ENCODE data around the gene SEC61A2. TPM values are rescaled to one million over a fixed set of nuclear protein-coding genes. Genes with fewer than 3 reads are reported as not detected.
A peak's percentile ranks its signal among the peaks of the same experiment; 100 is the strongest.
"Not testable (repeated sequence)": the region's sequence is repeated elsewhere in the genome, so short reads cannot be mapped to it uniquely, and the experiment has no call there.

The SEC61A2 gene
- total RNA-seq, 1 donor from 2014 or later: 9.4 TPM

GRCh38 chr10:12160664-12161063, 31.2 kb downstream of the SEC61A2 start:
- no peak for DNase-seq (ENCODE audit: low read depth)

DNA sequence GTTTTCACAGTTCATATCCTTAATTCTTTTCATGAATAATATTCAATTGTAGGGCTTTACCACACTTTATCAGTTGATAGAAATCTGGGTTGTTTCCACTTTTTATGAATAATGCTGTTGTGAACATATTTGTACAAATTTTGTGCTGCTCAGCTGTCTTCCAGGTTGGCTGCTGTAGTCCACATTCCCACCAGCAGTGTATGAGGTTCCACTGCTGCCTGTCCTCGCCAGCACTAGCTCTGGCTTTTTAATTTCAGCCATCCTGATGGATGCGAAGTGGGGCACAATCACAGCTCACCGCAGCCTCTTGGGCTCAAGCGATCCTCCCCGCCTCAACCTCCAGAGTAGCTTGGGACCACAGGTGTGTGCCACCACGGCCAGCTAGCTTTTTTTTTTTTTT, 33.5 kb downstream of the SEC61A2 start:
- no peak for DNase-seq (ENCODE audit: low read depth)

- no peak for DNase-seq (ENCODE audit: low read depth)
These were observed 34.6 kb downstream of the SEC61A2 start for GRCh38 chr10:12164085-12164484.

DNA sequence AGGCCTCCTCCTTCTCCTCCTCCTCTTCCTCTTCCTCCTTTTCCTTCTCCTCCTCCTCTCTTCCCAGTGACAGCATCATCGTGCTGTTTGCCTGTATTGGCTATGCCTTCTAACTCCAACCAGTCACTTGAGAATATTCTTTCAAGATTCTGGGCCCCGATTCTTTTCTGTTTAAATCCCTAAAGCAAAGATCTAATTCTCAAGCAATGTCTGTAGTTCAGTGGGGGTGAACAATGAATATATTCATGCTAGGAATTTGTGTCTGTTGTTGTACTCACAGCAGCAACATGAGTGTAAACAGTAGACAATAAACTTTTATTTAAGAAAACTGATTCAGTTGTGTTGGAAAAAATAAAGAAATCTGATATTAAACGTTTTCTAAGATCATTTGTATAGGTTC, 35.6 kb downstream of the SEC61A2 start:
- no peak for DNase-seq (ENCODE audit: low read depth)

DNA sequence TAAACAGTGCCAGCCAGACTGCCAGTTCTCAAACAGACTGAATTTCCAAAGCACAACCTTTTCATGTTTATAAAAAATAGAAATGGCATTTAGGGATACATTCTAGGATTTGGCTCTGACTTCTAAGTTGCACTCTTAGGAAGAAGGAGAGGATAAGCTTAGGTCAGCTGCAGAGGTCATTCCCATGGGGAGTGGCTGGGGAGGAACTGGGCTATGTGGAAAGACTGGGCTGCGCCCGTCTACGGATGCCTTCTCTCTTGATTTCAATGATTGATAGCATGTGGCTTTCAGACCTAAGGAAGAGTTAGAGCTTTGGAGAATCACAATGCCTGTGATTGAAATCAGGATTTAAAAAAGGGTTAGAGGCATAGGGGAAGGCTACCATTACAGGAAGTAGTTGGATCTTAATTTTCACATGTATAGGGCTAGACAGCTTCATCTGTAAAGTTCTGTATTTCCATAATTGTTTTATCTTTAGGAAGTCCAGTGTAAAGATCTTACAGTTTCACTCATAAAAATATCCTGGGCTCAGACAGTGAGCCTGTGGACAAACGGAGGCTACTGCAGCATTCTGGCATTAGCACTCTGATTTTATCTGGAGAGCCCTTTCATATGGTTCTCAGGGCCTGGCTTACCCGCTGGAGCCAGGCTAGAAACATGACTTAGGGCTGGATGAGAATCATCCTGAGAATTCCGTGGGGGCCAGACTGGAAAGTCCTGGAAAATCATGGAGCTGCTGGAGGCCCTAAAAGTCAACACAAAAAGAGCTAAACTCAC, 36.7 kb downstream of the SEC61A2 start:
- DNase-seq (ENCODE audit: low read depth): no peak

DNA sequence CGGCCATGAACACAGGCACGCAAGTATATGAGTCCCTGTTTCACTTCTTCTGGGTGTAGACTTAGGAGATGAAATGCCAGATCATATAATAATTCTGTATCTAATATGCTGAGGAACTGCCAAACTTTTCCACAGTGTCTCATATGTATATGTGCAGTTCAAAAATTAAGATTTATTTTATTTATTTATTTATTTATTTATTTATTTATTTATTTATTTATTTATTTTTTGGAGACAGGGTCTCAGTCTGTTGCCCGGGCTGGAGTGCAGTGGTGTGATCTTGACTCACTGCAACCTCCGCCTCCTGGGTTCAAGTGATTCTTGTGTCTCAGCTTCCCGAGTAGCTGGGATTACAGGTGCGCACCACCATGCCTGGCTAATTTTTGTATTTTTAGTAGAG, 42.0 kb downstream of the SEC61A2 start:
- DNase-seq (ENCODE audit: low read depth): not testable (repeated sequence)

DNA sequence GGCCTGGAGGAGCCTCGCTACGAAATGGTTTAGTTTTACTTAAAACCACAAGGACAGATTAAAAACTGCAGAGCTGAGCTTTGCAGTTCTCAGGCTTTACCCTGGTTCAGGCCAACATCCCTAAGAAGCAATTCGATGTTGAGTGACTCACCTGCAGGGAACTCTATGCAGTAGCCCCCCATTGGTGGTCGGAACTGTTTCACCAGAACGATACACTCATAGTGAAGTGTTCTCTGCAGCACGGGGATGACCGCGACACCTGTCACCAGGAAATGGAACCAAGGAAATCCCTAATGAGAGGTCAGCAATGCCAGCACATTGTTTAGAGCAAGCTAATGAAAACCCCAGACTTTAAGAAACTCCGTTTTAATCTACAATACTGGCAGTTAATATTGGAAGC, 48.2 kb downstream of the SEC61A2 start:
- peak; percentile 49 for DNase-seq (ENCODE audit: low read depth)

GRCh38 chr10:12179606-12180170, 50.2 kb downstream of the SEC61A2 start:
- DNase-seq (ENCODE audit: low read depth): no peak

- DNase-seq (ENCODE audit: low read depth): no peak
These were observed 50.9 kb downstream of the SEC61A2 start for GRCh38 chr10:12180221-12180974.

DNA sequence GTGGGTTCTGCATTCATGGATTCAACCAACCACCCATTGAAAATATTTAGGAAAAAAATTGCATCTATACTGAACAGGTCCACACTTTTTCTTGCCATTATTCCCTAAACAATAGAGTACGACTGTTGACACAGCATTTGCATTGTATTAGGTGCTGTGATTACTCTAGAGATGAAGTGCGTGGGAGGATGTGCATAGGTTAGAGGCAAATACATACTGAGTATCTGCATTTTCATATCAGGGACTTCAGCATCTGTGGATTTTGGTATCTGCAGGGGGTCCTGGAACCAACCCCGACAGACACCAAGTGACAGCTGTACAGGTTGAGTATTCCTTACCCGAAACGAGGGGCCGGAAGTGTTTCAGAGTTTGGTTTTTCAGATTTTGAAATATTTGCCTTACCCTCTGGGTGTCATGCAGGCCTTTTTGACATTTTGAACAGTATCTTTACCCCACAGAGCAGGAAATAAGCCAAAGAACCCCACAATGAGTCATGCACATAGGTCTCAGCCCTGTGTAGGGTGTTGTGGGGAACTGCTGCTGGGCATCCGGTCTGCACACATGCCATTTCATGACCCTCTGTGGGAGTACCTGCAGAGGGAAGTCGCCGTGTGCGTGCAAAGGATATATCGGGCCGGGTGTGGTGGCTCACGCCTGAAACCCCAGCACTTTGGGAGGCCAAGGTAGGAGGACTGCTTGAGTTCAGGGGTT, 51.7 kb downstream of the SEC61A2 start:
- DNase-seq (ENCODE audit: low read depth): no peak

DNA sequence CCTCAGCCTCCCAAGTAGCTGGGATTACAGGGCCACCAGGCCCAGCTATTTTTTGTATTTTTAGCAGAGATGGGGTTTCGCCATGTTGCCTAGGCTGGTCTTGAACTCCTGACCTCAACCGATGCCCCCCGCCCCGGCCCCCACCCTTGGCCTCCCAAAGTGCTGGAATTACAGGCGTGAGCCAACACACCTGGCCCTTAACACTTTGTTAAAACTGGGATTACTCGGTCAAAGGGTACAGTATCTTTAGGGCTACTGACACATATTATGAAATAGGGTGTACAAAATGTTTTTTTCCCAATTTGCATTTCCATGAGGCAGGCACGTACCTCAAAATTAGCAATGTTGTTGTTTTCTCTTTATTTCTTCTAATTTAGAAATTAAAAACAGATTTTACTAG, 54.7 kb downstream of the SEC61A2 start:
- DNase-seq (ENCODE audit: low read depth): no peak

DNA sequence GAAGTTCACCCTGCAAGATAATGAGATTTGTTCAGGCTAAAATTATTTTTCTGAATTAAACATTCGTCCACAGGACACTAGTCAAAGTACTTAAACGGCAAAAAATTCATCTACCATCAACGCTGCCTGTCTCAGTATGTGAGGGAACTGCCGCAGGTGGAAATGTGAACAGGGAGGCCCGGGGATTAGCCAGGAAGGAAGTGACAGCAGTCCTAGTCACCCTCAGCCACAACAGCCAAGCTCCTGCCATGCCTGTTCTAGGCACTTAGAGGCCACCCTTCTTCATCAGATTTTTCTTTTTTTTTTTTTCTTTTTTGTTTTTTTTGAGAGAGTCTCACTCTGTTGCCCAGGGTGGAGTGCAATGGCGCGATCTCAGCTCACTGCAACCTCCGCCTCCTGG, 56.8 kb downstream of the SEC61A2 start:
- DNase-seq (ENCODE audit: low read depth): no peak

DNA sequence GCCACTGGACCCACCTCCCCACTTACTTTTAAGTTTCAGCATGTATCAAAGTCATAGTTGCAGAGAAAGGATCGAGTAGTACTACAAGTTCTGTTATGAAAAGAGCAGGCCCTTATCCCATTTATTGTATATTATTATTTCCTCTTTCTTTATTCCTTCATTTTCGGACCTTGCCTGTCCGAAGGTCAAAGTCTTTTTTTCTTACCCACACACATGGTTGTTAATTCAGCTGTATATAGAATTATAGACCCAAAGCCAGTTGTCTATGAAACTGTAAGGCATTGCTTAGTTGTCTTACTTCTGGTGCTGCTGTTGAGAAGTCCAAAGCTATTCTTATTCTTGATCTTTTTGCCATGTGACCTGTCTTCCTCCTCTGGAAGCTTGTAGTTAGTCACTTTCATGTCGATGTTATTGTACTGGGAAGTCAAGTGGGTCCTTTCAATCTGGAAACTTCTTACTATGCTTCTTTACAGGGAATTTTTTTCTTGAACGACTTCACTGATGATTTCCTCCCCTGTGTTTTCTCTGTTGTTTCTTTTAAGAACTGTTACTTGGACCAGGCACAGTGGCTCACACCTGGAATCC, 57.9 kb downstream of the SEC61A2 start:
- DNase-seq (ENCODE audit: low read depth): no peak

DNA sequence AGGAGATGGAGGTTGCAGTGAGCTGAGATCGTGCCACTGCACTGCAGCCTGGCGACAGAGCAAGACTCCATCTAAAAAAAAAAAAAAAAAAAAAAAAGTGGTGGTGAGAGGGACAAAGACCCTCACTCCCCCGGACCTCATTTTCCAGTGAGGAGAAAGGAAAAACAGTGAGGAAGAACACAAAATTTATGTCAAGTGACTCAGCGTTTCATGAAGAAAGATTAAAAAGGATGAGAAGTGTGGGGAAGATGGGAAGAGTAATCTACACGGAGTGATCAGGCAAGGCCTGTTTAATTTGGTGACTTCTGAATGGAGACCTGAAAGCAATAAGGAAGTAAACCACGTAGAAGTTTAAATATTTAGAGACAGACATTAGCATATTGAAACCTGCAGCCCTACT, 59.2 kb downstream of the SEC61A2 start:
- DNase-seq (ENCODE audit: low read depth): no peak

GRCh38 chr10:12189426-12189825, 59.9 kb downstream of the SEC61A2 start:
- DNase-seq (ENCODE audit: low read depth): no peak

GRCh38 chr10:12191715-12192114, 62.2 kb downstream of the SEC61A2 start:
- DNase-seq (ENCODE audit: low read depth): peak; percentile 70

GRCh38 chr10:12193193-12193592, 63.7 kb downstream of the SEC61A2 start:
- DNase-seq (ENCODE audit: low read depth): peak; percentile 91

- DNase-seq (ENCODE audit: low read depth): peak; percentile 21
These were observed 65.3 kb downstream of the SEC61A2 start for GRCh38 chr10:12194752-12195271.

GRCh38 chr10:12195281-12195602, 65.8 kb downstream of the SEC61A2 start:
- DNase-seq (ENCODE audit: low read depth): no peak

GRCh38 chr10:12195603-12196506, 66.4 kb downstream of the SEC61A2 start, which contains the start of the genes CDC123 and NUDT5:
TSS of gene CDC123 (plus strand) at chr10:12196188. CDS start at chr10:12196246, 58 bp downstream.
TSS of gene NUDT5 (minus strand) at chr10:12195891. CDS start at chr10:12186291, 9,600 bp downstream.
- peak; percentile 79 for DNase-seq (ENCODE audit: low read depth)
